H54 (cell line): ENCODE data around the gene PNMA8C.
"Not testable (repeated sequence)": the region's sequence is repeated elsewhere in the genome, so short reads cannot be mapped to it uniquely, and the experiment has no call there.

Experiments
- DNase-seq: peaks from one replicate; pipeline ENCODE4 v3.0.0; 2011; ENCODE audit warnings: low spot score, mixed read lengths; ENCODE audit not compliant: insufficient read length
- FAIRE-seq: peaks from 3 replicates; lab custom pipeline; 2011; peaks lifted over from hg19 to GRCh38; lab: Jason Lieb, UNC
- POLR2A ChIP-seq: IDR thresholded peaks from 2 replicates; pipeline ENCODE4 v1.6.1; 2011; ENCODE audit warnings: low read depth, mild to moderate bottlenecking, low read length

Gene PNMA8C

DNA sequence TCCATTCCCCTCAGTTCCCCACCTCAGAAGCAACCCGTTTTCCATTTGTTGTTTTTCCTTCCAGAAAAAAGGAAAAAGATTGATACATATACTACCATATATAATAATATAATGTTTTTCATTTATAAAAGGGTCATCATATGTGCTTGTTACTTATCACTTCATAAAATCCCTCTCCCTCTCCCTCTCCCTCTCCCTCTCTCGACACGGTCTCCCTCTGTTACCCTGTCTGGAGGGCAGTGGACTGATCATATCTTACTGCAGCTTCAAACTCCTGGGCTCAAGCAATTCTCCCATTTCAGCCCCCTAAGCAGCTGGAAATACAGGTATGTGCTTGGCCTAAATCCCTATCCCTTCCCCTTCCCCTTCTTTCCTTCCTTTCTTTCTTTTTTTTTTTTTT, 25.5 kb upstream of the PNMA8C start:
- TF ChIP-seq POLR2A: no peak
- FAIRE-seq: no peak
- DNase-seq: no peak

DNA sequence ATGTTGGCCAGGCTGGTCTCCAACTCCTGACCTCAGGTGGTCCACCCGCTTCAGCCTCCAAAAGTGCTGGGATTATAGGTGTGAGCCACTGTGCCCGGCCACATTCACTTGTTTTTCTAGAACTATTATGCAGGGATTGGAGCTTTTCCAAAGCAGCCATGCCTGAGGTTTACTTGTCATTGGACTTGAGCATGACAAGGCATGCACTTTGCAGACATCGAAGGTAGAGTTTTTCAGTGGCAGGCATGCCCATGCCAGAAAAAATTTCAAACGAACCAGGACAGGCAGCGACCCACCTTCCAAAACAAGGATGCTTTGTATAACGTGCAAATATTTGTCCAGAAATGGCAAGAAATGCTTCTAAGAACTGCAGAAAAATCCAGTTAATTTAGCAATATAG, 24.9 kb upstream of the PNMA8C start:
- FAIRE-seq (no peak), DNase-seq (no peak)
- TF ChIP-seq POLR2A: no peak

GRCh38 chr19:46452186-46452585, 23.4 kb upstream of the PNMA8C start:
- no peak for DNase-seq
- no peak for TF ChIP-seq POLR2A
- FAIRE-seq: no peak

GRCh38 chr19:46451352-46451751, 22.6 kb upstream of the PNMA8C start:
- no peak for DNase-seq
- no peak for TF ChIP-seq POLR2A
- FAIRE-seq: no peak

DNA sequence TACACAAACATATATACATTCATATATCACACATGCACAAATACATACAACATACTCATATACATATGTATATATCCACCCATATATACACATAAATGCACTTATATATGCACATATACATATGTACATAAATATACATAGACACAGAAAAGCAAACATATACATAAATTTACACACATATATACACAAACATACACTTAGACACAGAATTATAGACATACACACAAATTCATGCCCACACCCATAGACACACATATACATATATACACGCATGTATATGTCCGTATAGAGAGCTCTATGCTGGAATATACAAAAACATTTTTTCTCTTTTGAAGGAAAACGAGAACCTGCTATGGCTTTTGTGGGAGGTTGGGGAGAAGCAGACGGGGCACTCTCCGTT, 22.0 kb upstream of the PNMA8C start:
- DNase-seq (no peak), FAIRE-seq (no peak)
- no peak for TF ChIP-seq POLR2A

GRCh38 chr19:46449228-46449627, 20.5 kb upstream of the PNMA8C start:
- DNase-seq: no peak
- no peak for FAIRE-seq
- TF ChIP-seq POLR2A: no peak

DNA sequence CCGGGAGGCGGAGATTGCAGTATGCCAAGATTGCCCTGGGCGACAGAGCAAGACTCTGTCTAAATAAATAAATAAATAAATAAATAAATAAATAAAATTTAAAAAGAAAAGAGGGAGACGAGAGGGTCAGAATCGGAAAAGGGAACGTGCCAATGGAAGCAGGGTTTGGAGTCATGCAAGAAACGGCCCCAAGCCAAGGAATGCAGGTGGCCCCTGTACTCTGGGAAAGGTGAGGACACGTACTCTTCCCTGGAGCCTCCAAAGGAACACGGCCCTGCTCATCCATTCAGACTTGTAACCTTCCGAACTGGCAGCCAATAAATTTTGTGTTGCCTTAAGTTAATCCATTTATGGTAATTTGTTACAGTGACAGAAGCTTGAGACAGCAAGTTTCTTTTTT, 19.9 kb upstream of the PNMA8C start:
- no peak for FAIRE-seq
- DNase-seq: no peak
- TF ChIP-seq POLR2A: no peak

GRCh38 chr19:46447824-46448223, 19.1 kb upstream of the PNMA8C start:
- FAIRE-seq (no peak), DNase-seq (no peak)
- no peak for TF ChIP-seq POLR2A

- no peak for TF ChIP-seq POLR2A
- DNase-seq (no peak), FAIRE-seq (no peak)
Observed at GRCh38 chr19:46447006-46447405, 18.3 kb upstream of the PNMA8C start.

- no peak for FAIRE-seq
- DNase-seq: no peak
- TF ChIP-seq POLR2A: no peak
Observed at GRCh38 chr19:46446021-46446420, 17.3 kb upstream of the PNMA8C start.

DNA sequence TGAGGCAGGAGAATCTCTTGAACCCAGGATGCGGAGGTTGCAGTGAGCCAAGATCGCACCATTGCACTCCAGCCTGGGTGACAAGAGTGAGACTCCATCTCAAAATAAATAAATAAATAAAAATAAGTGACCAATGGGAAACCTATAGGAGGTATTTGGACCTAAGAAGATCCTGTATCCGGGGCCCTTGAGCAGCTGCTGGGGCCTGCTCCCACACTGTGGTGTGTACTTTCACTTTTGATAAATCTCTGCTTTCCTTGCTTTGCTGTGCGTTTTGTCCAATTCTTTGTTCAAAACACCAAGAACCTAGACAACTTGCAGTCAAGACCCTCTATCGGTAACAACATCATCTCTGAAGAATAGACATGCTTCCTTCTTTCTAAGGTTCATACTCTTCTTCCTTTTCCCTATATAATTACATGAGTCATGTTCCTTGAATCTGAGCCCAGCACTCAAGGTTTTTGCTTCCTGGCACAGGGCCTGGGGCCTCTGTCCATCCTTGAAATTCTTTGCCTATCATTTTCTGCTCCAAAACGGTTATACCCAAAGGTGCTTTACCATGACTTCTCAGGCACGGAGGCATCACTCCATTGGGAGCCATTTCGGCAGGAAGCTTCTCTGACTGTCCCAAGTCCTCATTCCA, 14.2 kb upstream of the PNMA8C start:
- DNase-seq (peak; percentile 41), FAIRE-seq (peak; percentile 64)
- no peak for TF ChIP-seq POLR2A

GRCh38 chr19:46441866-46442265, 13.1 kb upstream of the PNMA8C start:
- DNase-seq (no peak), FAIRE-seq (no peak)
- no peak for TF ChIP-seq POLR2A

GRCh38 chr19:46435689-46436088, 7.0 kb upstream of the PNMA8C start:
- not testable (repeated sequence) for DNase-seq, FAIRE-seq

- DNase-seq: no peak
- FAIRE-seq: no peak
Observed at GRCh38 chr19:46435009-46435408, 6.3 kb upstream of the PNMA8C start.

GRCh38 chr19:46433470-46433869, 4.7 kb upstream of the PNMA8C start:
- not testable (repeated sequence) for FAIRE-seq, DNase-seq

More at GRCh38 chr19:46435009-46435408, 6.3 kb upstream of the PNMA8C start:
- TF ChIP-seq POLR2A: no peak

DNA sequence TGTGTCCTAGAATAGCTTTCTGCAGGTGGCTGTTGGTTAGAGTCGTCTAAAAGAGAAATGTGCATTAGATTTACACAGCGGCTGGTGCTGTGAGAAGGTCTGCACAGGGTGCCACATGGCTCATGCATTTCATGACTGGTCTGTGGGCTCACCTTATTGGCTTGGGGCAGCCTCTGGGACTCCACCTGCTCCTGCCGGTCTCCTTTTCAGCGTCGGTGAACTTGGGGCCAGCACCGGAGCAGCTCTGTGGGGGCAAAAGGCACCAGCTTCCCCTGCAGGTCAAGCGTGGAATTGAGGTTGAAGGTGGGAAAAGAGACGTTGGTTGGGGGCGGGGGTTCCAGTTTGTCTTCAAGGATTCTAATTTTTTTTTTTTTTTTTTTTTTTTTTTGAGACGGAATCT, 3.1 kb upstream of the PNMA8C start:
- no peak for TF ChIP-seq POLR2A
- FAIRE-seq (no peak), DNase-seq (no peak)

DNA sequence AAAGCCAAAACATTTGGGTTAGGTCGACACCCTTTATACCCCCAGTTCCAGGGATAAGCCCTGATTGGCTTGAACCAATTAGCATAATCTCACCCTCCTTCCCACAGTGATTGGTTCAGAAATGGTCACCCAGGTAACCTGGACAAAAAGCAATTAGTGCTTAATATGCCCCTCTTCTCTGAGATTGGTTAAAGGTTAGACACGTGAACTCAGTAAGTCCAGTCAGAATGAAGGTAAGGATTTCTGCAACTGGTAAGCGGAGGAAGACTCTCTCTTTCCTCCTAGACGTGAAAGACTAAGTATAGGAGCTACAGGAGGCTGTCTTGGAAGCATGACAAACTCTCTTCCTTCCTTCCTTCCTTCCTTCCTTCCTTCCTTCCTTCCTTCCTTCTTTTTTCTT, 1.3 kb upstream of the PNMA8C start:
- no peak for TF ChIP-seq POLR2A
- no peak for DNase-seq
- FAIRE-seq: no peak
